ENCODE data around the gene RXFP3. TPM values are rescaled to one million over a fixed set of nuclear protein-coding genes. Genes with fewer than 3 reads are reported as not detected.

The RXFP3 gene
- total and polyA plus RNA-seq, 10 donors = not detected

DNA sequence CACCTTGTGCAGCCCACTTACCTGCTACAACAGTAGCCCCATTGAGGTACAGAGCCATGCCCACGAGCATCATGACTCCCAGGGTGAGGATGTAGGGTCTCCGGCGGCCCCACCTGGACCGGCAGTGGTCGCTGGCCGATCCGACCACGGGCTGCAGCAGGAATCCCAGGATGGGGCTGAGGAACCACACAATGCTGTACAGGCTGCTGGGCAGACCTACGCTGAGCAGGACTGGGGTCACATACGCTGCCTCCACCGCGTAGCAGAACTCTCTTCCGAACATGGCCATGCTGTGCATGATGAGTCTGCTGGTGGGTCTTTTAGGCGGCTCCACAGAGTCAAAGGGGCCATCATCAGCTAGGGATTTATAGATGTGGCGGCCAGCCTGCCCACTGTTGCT lies 48.0 kb downstream of the RXFP3 start:
- no peaks in the 10 kb centered on the region for H3K4me1 ChIP-seq
- H3K27ac ChIP-seq = no peak overlapping the region
- peaks cover 4 to 32% (median 24%) of the 10 kb centered on the region in 6 donors for H3K36me3 ChIP-seq
- H3K27me3 ChIP-seq (replicated peaks in 1 of 7) = no peaks in the 10 kb centered on the region
- no peak for DNase-seq
- intact Hi-C loops (cut with DNase I; ENCODE audit: low total_unique reads) = no loop called here
- TF ChIP-seq POLR2A (IDR thresholded peaks at IDR 0.05) (no peak), POLR2AphosphoS5 (IDR thresholded peaks at IDR 0.05) (no peak)
- TF ChIP-seq, protein P1, sequence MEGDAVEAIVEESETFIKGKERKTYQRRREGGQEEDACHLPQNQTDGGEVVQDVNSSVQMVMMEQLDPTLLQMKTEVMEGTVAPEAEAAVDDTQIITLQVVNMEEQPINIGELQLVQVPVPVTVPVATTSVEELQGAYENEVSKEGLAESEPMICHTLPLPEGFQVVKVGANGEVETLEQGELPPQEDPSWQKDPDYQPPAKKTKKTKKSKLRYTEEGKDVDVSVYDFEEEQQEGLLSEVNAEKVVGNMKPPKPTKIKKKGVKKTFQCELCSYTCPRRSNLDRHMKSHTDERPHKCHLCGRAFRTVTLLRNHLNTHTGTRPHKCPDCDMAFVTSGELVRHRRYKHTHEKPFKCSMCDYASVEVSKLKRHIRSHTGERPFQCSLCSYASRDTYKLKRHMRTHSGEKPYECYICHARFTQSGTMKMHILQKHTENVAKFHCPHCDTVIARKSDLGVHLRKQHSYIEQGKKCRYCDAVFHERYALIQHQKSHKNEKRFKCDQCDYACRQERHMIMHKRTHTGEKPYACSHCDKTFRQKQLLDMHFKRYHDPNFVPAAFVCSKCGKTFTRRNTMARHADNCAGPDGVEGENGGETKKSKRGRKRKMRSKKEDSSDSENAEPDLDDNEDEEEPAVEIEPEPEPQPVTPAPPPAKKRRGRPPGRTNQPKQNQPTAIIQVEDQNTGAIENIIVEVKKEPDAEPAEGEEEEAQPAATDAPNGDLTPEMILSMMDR (IDR thresholded peaks at IDR 0.05 in 8 of 11, conservative IDR thresholded peaks at IDR 0.05 in 3 of 11) = no peak
- peaks cover 0 to 3% (median 0%) of the 10 kb centered on the region in 8 donors for H3K9me3 ChIP-seq
- no peak overlapping the region for H3K4me3 ChIP-seq
- 96 to 98% (median 97%) methylated on average over 7 to 15 of the region's 15 CpGs for WGBS, 5 donors

DNA sequence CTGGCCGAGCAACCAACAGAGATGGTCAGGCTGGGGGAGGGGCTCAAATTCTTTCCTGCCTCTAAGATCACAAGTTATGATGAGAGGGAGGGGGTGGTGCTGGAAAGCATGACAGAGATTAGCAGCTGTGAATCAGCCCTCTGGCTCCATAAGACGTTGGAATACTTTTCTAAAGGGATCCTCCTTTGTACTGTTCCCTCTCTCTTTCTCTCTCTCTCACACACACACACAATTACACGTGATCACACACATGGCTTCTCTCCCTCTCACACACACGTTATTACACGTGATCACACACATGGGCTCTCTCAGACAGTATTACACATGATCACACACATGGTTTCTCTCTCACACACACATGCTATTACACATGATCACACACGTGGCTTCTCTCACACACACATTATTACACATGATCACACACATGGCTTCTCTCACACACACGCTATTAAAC lies 48.5 kb downstream of the RXFP3 start, which contains the start of gene SLC45A2:
Gene SLC45A2 (minus strand): TSS at position 23 of the 454 bp plus-strand sequence. CDS start 110 bp downstream, outside the sequence.
- no peaks in the 10 kb centered on the region for H3K4me1 ChIP-seq
- peaks cover 4 to 37% (median 26%) of the 10 kb centered on the region in 6 donors for H3K36me3 ChIP-seq
- no peaks in the 10 kb centered on the region for H3K27me3 ChIP-seq (replicated peaks in 1 of 7)
- TF ChIP-seq, protein P1 (IDR thresholded peaks at IDR 0.05 in 8 of 11, conservative IDR thresholded peaks at IDR 0.05 in 3 of 11) = no peak
- TF ChIP-seq POLR2AphosphoS5 (IDR thresholded peaks at IDR 0.05) = no peak
- TF ChIP-seq POLR2A (IDR thresholded peaks at IDR 0.05) = no peak
- no peak for DNase-seq
- intact Hi-C loops (cut with DNase I; ENCODE audit: low total_unique reads) = no loop called here
- 82 to 87% (median 85%) methylated on average over 7 of the region's 7 CpGs for WGBS, 5 donors
- H3K4me3 ChIP-seq = no peak within 1 kb of the TSS
- H3K9me3 ChIP-seq = peaks cover 0 to 3% (median 0%) of the 10 kb centered on the region in 8 donors
- H3K27ac ChIP-seq = no peak within 1 kb of the TSS

DNA sequence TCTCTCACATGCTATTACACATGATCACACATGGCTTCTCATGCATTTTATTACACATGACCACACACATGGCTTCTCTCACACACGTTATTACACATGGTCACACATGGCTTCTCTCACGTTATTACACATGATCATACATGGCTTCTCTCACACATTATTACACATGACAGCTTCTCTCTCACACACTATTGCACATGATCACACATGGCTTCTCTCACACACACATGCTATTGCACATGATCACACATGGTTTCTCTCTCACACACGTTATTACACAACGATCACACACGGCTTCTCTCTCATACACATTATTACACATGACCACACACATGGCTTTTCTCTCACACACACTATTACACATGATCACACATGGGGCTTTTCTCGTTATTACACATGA lies 49.3 kb downstream of the RXFP3 start:
- H3K4me1 ChIP-seq = no peaks in the 10 kb centered on the region
- DNase-seq = no peak
- no peak overlapping the region for H3K4me3 ChIP-seq
- TF ChIP-seq POLR2AphosphoS5 (IDR thresholded peaks at IDR 0.05) (no peak), POLR2A (IDR thresholded peaks at IDR 0.05) (no peak)
- TF ChIP-seq, protein P1 (IDR thresholded peaks at IDR 0.05 in 8 of 11, conservative IDR thresholded peaks at IDR 0.05 in 3 of 11) = no peak
- H3K36me3 ChIP-seq = peaks cover 4 to 40% (median 26%) of the 10 kb centered on the region in 6 donors
- no peak overlapping the region for H3K27ac ChIP-seq
- WGBS, 5 donors = 93 to 98% (median 96%) methylated on average over 6 of the region's 6 CpGs
- no peaks in the 10 kb centered on the region for H3K27me3 ChIP-seq (replicated peaks in 1 of 7)
- intact Hi-C loops (cut with DNase I; ENCODE audit: low total_unique reads) = no loop called here
- peaks cover 0 to 3% (median 0%) of the 10 kb centered on the region in 8 donors for H3K9me3 ChIP-seq

Small RNAs within 50 kb of the gene (small RNA-seq; reads per million reads assigned to genes)
- gene RNU6-923P = 0 reads per million in 4 donors

Other genes starting within 250 kb of the RXFP3 start
- 1 to 10 TPM; 1.1 to 4.3 (median 1.4) TPM for gene ADAMTS12, start 44.4 kb upstream of the RXFP3 start, total RNA-seq
- under 1 TPM; 0.07 to 0.22 (median 0.17) TPM for gene ADAMTS12, start 44.4 kb upstream of the RXFP3 start, polyA plus RNA-seq
- gene SLC45A2, start 48.3 kb downstream of the RXFP3 start, total RNA-seq = under 1 TPM in 1 of 7 donors, not detected in 6; 0.74 TPM
- gene SLC45A2, start 48.3 kb downstream of the RXFP3 start, polyA plus RNA-seq = under 1 TPM in 1 of 3 donors, not detected in 2; 0.07 TPM
- gene AMACR, start 71.7 kb downstream of the RXFP3 start, total RNA-seq = 1 to 10 TPM; 8.1 to 9.9 (median 9.4) TPM
- 1 to 10 TPM; 3.1 to 4.9 (median 4.3) TPM for gene AMACR, start 71.7 kb downstream of the RXFP3 start, polyA plus RNA-seq
- 10 to 100 TPM in 1 of 7 donors, 1 to 10 TPM in 6; 2.7 to 10.7 (median 5.8) TPM for gene C1QTNF3, start 106.8 kb downstream of the RXFP3 start, total RNA-seq
- gene C1QTNF3, start 106.8 kb downstream of the RXFP3 start, polyA plus RNA-seq = 1 to 10 TPM; 3.7 to 9.7 (median 6.9) TPM